ENCODE data around the gene KDM1B.
"Not testable (repeated sequence)": the region's sequence is repeated elsewhere in the genome, so short reads cannot be mapped to it uniquely, and the experiment has no call there.

Gene KDM1B

DNA sequence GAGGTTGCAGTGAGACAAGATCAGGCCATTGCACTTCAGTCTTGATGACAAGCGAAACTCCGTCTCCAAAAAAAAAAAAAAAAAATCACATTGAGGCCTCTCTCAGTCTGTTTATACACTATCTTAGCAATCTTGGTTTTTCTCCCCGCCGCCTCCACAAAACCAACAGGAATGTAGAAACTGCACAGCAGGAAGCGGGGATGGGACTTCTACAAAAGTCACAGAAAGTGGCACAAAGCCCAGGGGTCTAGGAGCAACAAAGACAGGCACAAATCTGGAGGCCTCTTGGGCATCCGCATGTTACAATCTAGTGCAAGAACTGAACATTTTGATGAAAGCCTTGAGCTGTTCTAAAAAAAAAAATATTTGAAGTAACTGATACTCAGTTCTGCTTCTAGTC is 48.6 kb downstream of the KDM1B start:
- DNase-seq: no peak

DNA sequence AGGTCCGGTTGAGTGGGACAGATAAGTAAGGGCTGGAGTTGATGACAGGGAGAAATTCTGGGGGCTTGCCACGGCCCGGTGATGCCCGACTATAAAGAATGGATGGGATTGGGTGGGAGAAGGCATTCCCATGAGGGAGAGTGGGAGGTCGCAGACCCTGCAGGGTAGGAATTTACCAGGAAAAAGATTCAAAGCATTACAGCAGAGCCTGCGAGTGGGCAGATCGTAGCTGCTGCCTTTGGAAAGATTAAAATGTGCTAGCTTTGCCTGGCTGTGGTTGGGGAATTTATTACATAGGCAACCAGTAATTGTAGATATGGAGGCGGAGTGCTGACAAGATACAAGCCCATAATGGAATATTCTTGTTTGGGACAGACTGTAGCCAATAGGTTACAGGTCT is 49.5 kb downstream of the KDM1B start:
- no peak for DNase-seq

DNA sequence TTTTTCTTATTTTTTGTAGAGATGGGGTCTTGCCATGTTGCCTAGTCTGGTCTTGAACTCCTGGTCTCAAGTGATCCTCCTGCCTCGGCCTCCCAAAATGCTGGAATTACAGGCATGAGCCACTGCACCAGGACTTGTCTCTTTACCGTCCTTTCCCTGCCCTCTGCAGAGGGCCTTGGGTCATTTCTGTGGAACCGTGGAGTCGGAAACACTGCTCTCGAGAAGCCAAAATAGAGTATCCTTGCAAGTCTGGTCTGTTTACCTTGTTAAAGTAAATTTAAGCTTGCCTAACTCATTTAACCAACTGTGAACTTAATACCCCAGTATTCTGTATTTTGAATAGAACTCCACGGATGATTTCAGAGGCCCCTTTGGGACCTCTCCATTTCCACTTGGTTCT is 51.4 kb downstream of the KDM1B start:
- peak; percentile 69 for DNase-seq

DNA sequence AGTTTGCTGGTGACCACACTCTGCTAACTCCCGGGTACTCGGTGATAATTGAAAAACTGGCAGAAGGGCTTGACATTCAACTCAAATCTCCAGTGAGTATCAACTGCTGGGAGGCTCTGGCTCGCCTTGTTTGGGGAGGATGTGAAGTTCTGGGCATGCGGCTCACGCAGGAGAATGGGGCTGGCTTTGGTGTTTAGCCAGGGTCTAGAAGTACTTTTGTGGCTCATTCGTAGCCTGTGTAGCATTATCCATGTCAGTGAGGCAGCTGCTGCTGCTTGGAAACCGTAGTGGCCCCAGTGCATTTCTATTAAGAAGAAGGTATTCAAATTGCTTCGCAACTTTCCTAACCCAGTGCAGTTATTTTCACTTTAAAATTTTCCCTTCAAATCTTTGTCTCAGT is 52.2 kb downstream of the KDM1B start:
- DNase-seq: peak; percentile 70

DNA sequence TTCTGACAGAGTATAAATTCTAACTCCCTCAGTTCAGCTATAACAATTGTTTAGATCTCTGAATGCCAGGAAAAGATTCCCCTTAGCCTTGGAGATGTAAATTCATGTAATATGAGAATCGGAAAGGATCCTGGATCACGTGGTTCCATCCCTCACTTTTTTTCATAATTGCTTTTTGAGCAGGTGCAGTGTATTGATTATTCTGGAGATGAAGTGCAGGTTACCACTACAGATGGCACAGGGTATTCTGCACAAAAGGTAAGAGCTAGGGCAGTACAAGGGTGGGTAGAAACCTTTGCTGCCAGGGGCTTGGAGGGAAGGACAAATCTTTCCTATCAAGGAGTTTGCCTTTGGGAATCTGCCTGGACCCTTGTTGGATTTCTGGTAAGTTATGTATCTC is 52.7 kb downstream of the KDM1B start:
- peak; percentile 77 for DNase-seq

DNA sequence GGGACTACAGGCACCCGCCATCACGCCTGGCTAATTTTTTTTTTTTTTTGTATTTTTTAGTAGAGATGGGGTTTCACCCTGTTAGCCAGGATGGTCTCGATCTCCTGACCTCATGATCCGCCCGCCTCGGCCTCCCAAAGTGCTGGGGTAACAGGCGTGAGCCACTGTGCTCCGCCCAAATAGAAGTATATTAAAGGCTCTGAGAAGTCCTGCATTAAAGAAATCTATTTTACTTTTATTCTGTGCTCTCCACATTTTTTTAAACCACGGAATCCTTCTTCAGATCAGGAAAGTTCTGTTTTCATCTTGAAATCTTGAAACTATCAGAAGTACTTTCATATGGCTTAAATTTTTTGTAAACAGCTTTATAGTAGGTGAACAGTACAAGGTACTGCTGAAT is 53.6 kb downstream of the KDM1B start:
- not testable (repeated sequence) for DNase-seq

DNA sequence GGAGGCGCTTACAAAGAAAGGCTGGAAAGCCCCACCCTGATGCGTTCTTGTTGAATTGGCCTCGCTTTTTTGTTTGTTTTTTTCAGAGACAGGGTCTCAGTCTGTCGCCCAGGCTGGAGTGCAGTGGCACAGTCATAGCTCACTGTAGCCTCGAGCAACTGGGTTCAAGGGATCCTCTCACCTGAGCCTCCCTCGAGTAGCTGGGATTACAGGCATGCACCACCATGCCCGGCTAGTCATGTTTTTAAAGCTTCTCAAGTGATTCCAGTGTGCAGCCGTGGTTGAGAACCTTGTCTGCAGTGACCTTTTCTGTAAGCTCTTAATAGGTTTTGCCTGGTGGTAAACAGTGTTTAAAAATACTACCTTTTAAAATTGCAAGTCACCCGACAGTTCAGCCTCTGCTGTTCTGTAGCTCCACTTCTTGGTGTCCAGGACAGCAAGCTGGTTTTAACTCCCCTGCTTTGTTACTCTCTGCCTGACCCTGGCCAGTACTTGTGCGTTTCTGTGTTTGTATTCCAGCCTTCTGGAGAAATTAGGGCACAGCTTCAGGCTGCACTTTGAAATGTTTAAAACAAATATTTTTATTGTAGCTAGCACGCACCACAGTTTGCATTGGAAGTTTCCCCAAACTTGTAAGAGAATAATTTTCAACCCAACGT is 54.4 kb downstream of the KDM1B start:
- DNase-seq: no peak

DNA sequence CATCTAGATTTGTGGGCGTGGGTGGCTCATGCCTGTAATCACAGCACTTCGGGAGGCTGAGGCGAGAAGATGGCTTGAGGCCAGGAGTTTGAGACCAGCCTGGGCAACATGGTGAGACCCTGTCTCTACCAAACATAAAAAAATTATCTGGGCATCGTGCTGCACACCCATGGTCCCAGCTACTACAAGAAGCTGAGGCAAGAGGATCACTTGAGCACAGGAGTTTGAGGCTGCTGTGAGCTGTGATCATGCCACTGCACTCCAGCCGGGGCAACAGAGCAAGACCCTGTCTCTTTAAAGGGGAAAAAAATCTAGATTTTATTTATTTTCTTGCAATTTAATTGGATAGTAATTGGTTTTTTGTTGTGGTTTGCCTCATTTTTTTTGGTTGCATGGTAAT is 55.5 kb downstream of the KDM1B start:
- DNase-seq: no peak

DNA sequence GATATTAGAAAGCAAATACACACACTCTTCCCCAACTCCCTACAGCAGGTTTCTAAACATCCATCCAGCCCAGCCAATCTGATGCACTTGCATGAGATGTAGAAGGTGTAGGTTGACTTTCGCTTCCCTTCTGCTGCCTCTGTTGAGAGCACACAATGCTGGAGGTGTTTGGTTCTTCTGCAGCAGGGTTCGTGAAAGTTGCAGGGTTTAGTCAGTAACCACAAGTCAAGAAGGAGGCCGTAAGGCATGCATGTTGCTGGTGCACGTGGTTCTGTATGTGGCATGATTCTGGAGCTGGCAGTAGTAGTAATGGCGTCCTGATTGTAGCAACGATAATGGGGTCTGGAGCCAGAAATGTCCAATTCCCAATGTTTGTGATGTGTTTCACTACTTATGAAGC is 56.1 kb downstream of the KDM1B start:
- no peak for DNase-seq

DNA sequence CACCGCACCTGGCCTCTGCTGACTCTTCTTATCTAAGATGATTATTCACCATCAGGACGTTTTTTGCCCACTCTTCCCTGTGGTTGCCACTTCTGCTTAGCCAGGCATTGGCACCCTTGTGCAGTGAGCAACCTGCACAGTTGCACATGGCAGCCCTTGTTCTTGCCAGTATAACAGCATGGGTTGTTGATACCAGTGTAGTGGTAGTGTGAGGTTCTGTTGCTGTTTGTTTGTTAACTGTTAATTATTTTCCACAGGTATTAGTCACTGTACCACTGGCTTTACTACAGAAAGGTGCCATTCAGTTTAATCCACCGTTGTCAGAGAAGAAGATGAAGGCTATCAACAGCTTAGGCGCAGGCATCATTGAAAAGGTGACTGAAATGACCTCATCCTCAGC is 57.0 kb downstream of the KDM1B start:
- no peak for DNase-seq

DNA sequence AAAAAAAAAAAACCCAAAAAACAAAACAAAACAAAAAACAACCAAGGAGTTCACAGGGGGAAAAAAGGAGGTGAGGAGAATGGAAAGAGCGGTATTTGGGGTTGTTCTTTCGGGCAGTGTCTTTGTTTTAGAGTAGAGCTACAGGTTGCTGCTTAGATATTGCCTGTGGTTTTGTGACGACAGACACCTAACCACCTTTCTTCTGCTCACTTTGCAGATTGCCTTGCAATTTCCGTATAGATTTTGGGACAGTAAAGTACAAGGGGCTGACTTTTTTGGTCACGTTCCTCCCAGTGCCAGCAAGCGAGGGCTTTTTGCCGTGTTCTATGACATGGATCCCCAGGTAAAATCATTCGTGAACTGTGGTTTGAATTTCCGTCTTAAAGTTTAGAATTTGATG is 58.2 kb downstream of the KDM1B start:
- no peak for DNase-seq

DNA sequence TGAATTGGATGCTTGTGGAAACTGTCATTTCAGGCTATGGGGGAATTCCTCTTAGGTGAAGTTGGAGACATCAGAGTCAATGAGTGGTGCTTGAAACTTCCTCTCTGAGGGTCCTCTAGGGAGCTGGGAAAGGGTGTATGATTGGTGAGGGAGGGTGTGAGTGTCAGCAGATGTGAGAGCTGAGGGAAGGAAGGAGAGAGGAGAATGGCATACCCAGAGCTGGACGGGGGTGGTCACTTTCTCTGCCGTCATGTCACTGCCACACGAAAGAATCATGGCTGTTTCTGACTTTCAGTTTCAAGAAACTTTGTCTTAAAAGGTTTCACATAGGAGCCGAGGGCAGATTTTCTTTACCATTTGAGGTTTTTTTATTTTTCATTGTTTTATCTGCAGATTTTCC is 58.8 kb downstream of the KDM1B start:
- DNase-seq: no peak

DNA sequence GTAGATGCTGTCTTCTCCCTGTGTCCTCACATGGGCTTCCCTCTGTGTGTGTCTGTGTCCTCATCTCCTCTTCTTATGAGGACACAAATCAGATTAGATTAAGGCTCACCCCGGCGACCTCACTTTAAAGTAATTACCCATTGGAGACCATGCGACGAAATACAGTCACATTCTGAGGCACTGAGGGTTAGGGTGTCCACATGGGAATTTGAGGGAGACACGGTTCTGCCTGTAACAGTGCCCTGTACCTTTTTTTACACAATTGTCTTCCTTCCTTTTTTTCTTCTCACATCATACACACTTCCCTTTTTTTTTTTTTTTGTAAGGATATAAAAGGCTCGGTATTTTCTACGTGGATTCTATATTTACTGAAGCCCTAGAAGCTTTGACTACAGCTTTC is 60.2 kb downstream of the KDM1B start:
- DNase-seq: no peak

DNA sequence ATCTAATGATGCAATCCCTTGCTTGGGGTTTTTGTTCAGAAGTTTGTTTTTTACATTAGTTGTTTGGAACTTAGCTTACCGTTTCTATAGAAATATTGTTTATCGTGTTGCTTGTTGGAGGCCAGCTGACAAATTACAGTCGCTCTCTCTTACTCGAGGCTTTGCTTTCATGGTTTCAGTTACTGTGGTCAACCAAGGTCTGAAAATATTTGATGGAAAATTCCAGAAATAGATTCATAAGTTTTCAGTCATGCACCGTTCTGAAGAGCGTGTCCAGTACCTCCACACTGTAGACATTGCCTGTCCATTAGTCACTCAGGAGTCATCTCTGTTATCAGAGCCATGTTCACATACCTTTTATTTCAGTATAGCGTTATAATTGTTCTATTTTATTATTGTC is 61.2 kb downstream of the KDM1B start:
- DNase-seq: no peak

DNA sequence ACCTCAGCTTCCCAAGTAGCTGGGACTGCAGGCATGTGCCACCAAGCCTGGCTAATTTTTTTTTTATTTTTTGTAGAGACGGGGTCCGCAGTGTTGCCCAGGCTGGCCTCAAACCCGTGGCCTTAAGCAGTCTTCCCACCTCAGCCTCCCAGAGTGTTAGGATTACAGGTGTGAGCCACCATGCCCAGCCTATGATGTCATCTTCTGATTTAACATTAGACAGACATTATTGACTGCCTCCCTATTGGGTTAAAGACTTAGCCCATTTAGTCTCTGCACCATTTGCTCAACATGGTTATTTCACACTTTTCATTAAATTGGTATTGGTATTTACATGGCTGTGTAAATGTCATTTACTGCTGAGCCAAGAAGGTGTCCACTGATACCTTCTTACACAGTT is 63.0 kb downstream of the KDM1B start:
- no peak for DNase-seq

DNA sequence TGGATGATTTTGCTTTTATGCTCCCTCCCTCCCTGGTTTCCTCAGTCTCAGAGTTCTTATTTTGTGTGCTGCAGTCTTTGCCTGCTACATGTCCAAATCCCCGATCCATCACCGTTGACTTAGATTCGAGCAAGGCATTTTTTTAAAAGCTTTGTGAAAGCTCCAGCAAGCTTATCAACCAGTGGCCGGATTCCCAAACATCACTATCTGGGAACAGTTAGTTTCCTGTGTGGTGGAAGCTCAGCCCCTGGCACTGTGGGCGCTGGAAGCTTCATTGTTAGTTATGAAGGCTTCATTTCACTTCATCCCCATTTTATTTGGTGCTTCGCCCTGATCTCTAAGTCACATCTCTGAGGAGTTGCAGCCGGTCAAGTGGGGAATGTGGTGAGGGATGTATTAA is 64.4 kb downstream of the KDM1B start:
- no peak for DNase-seq

DNA sequence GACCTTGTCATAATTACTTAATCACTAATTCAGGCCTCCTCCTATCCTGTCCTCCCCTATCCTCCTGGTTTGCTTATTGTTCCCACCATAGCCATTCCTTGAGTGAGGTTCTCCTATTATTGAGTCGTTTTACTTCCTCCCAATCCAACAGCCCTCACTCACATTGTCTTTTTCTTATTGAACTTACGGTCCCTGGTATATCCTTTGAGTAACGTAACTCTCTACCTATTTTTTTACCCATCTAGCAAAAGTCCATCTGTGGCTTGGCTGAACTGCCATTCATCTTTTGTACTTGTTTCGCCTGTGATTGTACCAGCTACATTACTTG is 66.0 kb downstream of the KDM1B start:
- no peak for DNase-seq

DNA sequence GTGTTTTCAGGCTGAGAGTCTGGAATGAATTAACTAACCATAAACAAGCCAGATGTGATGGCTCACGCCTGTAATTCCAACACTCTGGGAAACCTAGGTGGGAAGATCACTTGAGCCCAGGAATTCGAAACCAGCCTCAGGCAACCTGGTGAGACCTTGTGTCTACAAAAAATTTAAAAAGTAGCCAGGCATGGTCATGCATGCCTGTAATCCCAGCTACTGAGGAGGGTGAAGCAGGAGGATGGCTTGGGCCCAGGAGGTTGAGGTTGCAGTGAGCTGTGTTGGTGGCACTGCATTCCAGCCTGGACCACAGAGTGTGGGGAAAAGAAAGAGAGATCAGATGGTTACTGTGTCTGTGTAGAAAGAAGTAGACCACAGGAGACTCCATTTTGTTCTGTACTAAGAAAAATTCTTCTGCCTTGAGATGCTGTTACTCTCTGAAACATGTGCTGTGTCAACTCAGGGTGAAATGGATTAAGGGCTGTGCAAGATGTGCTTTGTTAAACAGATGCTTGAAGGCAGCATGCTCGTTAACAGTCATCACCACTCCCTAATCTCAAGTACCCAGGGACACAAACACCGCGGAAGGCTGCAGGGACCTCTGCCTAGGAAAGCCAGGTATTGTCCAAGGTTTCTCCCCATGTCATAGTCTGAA is 71.4 kb downstream of the KDM1B start:
- DNase-seq: not testable (repeated sequence)

DNA sequence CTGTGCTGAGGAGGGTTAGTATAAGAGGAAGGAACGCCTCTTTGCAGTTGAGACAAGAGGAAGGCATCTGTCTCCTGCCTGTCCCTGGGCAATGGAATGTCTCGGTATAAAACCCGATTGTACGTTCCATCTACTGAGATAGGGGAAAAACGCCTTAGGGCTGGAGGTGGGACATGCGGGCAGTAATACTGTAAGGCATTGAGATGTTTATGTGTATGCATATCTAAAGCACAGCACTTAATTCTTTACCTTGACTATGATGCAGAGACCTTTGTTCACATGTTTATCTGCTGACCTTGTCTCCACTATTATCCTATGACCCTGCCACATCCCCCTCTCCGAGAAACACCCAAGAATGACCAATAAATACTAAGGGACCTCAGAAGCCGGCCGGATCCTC is 71.9 kb downstream of the KDM1B start:
- DNase-seq: not testable (repeated sequence)

DNA sequence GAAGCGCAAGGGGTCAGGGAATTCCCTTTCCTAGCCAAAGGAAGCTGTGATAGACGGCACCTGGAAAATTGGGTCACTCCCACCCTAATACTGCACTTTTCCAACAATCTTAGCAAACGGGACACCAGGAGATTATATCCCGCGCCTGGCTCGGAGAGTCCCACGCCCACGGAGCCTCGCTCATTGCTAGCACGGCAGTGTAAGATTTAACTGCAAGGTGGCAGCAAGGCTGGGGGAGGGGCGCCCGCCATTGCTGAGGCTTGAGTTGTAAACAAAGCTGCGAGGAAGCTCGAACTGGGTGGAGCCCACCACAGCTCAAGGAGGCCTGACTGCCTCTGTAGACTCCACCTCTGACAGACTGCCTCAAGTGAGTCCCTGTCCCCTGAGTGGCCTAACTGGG is 73.4 kb downstream of the KDM1B start:
- DNase-seq: not testable (repeated sequence)

DNA sequence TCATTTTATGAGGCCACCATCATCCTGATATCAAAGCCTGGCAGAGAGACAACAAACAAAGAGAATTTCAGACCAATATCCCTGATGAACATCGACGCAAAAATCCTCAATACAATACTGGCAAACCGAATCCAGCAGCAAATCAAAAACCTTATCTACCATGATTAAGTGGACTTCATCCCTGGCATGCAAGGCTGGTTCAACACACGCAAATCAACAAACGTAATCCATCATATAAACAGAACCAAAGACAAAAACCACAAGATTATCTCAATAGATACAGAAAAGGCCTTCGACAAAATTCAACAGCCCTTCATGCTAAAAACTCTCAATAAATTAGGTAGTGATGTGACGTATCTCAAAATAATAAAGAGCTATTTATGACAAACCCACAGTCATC is 76.6 kb downstream of the KDM1B start:
- not testable (repeated sequence) for DNase-seq

DNA sequence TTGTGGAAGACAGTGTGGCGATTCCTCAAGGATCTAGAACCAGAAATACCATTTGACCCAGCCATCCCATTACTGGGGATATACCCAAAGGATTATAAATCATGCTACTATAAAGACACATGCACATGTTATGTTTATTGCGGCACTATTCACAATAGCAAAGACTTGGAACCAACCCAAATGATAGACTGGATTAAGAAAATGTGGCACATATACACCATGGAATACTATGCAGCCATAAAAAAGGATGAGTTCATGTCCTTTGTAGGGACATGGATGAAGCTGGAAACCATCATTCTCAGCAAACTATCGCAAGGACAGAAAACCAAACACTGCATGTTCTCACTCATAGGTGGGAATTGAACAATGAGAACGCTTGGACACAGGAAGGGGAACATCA is 78.5 kb downstream of the KDM1B start:
- not testable (repeated sequence) for DNase-seq

DNA sequence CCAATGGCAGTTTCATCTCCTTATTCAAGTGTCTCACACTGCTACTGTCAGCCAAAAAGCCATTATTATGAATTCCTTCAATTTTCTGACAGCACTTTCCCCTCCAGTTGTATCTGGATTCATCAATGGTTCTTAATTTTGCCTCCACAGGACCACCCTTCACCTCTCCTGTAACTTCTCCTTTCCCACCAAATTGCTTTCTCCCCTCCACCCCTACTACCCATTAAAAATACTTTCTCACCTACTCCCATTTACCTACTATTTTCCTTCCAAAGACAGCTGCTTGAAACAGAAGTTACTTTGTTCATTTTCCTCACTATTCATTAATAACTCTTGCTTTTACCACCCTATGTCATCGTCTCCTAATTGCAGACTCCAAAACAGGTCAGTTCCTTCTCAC is 79.3 kb downstream of the KDM1B start:
- no peak for DNase-seq

DNA sequence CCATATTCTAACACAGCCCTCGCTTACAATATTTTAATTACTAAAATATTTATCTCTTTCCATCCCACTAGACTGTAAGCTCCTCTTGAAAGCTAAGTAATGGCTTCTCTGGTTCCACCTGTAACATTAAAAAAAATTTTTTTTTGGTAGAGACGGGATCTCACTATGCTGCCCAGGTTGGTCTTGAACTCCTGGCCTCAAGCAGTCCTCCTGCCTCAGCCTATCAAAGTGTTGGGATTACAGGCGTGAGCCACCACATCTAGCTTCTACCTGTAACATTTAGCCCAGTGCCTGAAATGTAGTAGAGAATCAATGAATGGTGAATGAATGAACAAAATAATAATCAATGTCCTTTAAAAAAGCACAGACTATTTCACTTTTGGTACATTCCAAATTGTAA is 80.3 kb downstream of the KDM1B start:
- DNase-seq: no peak

DNA sequence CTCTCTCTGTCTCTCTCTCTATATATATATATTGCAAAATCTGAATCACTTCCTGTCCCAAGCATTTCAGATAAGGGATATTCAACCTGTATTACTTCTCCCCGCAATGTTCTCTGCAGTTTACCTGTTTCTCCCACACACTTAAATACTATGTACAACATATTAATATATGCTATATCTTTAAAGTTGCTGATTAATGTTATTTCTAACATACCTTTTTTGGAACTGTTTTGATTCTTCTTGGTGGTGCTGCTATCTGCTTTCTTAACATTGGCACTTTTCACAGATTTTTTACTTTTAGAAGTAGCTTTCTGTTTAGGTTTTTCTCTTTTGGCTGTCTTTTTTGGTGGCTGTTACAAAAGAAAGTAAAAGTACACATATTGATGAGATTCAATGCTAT is 81.9 kb downstream of the KDM1B start:
- no peak for DNase-seq
